ENCODE data around the gene GPR162. TPM values are rescaled to one million over a fixed set of nuclear protein-coding genes. Genes with fewer than 3 reads are reported as not detected.

GPR162 gene
- total RNA-seq, 1 experiment from 2014 or later: 2.3 TPM

DNA sequence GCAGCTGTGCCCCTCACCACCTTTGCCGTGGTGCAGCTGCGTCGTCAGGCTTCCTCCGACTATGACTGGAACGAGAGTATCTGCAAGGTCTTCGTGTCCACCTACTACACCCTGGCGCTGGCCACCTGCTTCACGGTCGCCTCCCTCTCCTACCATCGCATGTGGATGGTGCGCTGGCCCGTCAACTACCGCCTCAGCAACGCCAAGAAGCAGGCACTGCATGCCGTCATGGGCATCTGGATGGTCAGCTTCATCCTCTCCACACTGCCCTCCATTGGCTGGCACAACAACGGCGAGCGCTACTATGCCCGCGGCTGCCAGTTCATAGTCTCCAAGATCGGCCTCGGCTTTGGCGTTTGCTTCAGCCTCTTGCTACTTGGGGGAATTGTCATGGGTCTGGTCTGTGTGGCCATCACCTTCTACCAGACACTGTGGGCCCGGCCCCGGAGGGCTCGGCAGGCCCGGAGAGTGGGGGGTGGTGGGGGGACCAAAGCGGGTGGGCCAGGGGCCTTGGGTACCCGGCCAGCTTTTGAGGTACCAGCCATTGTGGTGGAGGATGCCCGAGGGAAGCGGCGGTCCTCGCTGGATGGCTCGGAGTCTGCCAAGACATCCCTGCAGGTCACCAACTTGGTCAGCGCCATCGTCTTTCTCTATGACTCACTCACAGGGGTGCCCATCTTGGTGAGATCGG, 2.6 kb downstream of the GPR162 start (continued):
- TF ChIP-seq EZH2 (IDR thresholded peaks at IDR 0.05): no peak
- TF ChIP-seq SIN3A (IDR thresholded peaks at IDR 0.05; ENCODE audit: low read depth): no peak
- no peak for TF ChIP-seq ELF1 (IDR thresholded peaks at IDR 0.05; ENCODE audit: borderline replicate concordance, low read depth)
- no peak for TF ChIP-seq POLR2A (IDR thresholded peaks at IDR 0.05; ENCODE audit: borderline replicate concordance, extremely low read depth, insufficient read depth, insufficient read length)
- no peak for TF ChIP-seq SP1 (IDR thresholded peaks at IDR 0.05; ENCODE audit: low read depth)
- TF ChIP-seq JUND (IDR thresholded peaks at IDR 0.05): no peak

DNA sequence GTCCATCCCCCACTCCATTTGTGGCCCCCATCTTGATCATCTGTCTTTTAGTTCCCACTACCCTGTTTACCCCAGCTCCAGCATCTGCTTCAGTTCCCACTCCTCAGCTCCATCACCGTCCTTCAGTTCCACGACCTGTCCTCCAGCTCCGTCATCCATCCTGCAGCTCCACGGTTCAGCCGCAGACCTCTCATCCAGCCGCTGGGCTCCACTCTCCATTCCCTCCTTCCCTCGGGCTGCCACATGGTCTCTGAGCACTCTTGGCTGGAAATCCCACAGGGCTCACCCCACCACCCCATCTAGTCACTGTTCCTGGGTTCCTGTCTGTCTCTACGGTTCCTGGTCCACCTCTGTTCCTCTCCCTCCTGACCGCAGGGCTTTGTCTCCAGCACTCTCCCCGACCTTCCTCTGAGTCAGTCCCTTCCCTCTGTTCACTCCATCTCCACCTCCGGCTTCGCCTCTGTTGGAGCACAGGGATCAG, 3.3 kb downstream of the GPR162 start:
- Histone ChIP-seq H3K9ac (ENCODE audit: low read length) (no peak overlapping the region), H3K4me2 (ENCODE audit: low read length) (no peak overlapping the region), H3K27me3 (ENCODE audit: insufficient read depth, low read length) (peaks cover 6% of the 10 kb centered on the region; the same call in 1 of the 2 replicates), H3K4me1 (ENCODE audit: control insufficient read depth in 1 of 2, insufficient read depth in 2 of 2, low read length in 2 of 2) (peaks cover 22 to 52% of the 10 kb centered on the region in 2 experiments), H3K36me3 (ENCODE audit: control insufficient read depth in 1 of 2, insufficient read depth in 2 of 2, low read length in 2 of 2) (peaks cover 0 to under 1% of the 10 kb centered on the region in 2 experiments; a peak in 1 of 4 replicates), H2AFZ (ENCODE audit: low read depth, low read length, poor library complexity, severe bottlenecking) (no peak overlapping the region), H3K27ac (ENCODE audit: low read depth, low read length) (no peak overlapping the region), H3K9me3 (ENCODE audit: control insufficient read depth in 1 of 2, insufficient read depth in 1 of 2, low read depth in 1 of 2, low read length in 2 of 2) (no peaks in the 10 kb centered on the region), H3K9me2 (ENCODE audit: insufficient read depth) (no peaks in the 10 kb centered on the region), H3K79me2 (ENCODE audit: insufficient read depth, low read length) (peaks cover 27% of the 10 kb centered on the region), H3K4me3 (replicated peaks in 1 of 2; ENCODE audit: low read depth in 1 of 2, low read length in 2 of 2) (no peak overlapping the region), H4K20me1 (ENCODE audit: insufficient read depth) (no peaks in the 10 kb centered on the region)
- DNase-seq (ENCODE audit: low read depth, low spot score) (no peak), ATAC-seq (no peak)
- intact Hi-C loops (cut with micrococcal nuclease): loop anchor here (1.0 kb wide), 2 partner anchors 72 to 90 kb away; partner anchors contain the start of gene MLF2
- TF ChIP-seq, protein P1, sequence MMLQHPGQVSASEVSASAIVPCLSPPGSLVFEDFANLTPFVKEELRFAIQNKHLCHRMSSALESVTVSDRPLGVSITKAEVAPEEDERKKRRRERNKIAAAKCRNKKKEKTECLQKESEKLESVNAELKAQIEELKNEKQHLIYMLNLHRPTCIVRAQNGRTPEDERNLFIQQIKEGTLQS (IDR thresholded peaks at IDR 0.05): no peak
- TF ChIP-seq JUND (IDR thresholded peaks at IDR 0.05): no peak
- no peak for TF ChIP-seq SP1 (IDR thresholded peaks at IDR 0.05; ENCODE audit: low read depth)
- TF ChIP-seq, protein P2, sequence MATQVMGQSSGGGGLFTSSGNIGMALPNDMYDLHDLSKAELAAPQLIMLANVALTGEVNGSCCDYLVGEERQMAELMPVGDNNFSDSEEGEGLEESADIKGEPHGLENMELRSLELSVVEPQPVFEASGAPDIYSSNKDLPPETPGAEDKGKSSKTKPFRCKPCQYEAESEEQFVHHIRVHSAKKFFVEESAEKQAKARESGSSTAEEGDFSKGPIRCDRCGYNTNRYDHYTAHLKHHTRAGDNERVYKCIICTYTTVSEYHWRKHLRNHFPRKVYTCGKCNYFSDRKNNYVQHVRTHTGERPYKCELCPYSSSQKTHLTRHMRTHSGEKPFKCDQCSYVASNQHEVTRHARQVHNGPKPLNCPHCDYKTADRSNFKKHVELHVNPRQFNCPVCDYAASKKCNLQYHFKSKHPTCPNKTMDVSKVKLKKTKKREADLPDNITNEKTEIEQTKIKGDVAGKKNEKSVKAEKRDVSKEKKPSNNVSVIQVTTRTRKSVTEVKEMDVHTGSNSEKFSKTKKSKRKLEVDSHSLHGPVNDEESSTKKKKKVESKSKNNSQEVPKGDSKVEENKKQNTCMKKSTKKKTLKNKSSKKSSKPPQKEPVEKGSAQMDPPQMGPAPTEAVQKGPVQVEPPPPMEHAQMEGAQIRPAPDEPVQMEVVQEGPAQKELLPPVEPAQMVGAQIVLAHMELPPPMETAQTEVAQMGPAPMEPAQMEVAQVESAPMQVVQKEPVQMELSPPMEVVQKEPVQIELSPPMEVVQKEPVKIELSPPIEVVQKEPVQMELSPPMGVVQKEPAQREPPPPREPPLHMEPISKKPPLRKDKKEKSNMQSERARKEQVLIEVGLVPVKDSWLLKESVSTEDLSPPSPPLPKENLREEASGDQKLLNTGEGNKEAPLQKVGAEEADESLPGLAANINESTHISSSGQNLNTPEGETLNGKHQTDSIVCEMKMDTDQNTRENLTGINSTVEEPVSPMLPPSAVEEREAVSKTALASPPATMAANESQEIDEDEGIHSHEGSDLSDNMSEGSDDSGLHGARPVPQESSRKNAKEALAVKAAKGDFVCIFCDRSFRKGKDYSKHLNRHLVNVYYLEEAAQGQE (IDR thresholded peaks at IDR 0.05; ENCODE audit: low read depth): no peak
- no peak for TF ChIP-seq CEBPB (IDR thresholded peaks at IDR 0.05; ENCODE audit: low read depth)
- TF ChIP-seq POLR2AphosphoS5 (IDR thresholded peaks at IDR 0.05; ENCODE audit: low read depth, low read length): no peak
- TF ChIP-seq EZH2phosphoT487 (IDR thresholded peaks at IDR 0.05; ENCODE audit: borderline replicate concordance): no peak
- TF ChIP-seq RAD21 (IDR thresholded peaks at IDR 0.05; ENCODE audit: low read depth): no peak
- no peak for TF ChIP-seq EZH2 (IDR thresholded peaks at IDR 0.05)
- no peak for TF ChIP-seq EGR1 (IDR thresholded peaks at IDR 0.05; ENCODE audit: low read depth)
- ChIA-PET CTCF (interaction anchor here (0.6 to 2.8 kb wide), 4 partner anchors 27 to 254 kb away, joined by 3 to 10 read pairs (median 4); partner anchors contain the start of genes MLF2 and USP5), POLR2A (no interaction called here), RAD21 (ENCODE audit: low non-redundant PET in 1 of 2, low total read pairs in 2 of 2, uncharacterized antibody in 2 of 2, unreplicated experiment in 2 of 2) (no interaction called here)
- BruUV-seq (replicated peaks): no TSS peak

Measured in HCT116 (cell line).